Measurements from ENCODE around the gene PCDHGB3.

DNA sequence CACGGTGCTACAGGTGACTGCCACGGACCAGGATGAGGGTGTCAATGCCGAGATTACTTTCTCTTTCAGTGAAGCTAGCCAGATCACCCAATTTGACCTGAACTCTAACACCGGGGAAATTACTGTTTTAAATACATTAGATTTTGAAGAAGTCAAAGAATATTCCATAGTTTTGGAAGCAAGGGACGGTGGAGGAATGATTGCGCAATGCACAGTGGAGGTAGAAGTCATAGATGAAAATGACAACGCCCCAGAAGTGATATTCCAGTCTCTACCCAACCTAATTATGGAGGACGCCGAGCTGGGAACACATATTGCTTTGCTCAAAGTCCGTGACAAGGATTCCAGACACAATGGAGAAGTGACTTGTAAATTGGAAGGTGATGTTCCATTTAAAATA is 18.6 kb downstream of the PCDHGB3 start:
- TF ChIP-seq, protein P1, sequence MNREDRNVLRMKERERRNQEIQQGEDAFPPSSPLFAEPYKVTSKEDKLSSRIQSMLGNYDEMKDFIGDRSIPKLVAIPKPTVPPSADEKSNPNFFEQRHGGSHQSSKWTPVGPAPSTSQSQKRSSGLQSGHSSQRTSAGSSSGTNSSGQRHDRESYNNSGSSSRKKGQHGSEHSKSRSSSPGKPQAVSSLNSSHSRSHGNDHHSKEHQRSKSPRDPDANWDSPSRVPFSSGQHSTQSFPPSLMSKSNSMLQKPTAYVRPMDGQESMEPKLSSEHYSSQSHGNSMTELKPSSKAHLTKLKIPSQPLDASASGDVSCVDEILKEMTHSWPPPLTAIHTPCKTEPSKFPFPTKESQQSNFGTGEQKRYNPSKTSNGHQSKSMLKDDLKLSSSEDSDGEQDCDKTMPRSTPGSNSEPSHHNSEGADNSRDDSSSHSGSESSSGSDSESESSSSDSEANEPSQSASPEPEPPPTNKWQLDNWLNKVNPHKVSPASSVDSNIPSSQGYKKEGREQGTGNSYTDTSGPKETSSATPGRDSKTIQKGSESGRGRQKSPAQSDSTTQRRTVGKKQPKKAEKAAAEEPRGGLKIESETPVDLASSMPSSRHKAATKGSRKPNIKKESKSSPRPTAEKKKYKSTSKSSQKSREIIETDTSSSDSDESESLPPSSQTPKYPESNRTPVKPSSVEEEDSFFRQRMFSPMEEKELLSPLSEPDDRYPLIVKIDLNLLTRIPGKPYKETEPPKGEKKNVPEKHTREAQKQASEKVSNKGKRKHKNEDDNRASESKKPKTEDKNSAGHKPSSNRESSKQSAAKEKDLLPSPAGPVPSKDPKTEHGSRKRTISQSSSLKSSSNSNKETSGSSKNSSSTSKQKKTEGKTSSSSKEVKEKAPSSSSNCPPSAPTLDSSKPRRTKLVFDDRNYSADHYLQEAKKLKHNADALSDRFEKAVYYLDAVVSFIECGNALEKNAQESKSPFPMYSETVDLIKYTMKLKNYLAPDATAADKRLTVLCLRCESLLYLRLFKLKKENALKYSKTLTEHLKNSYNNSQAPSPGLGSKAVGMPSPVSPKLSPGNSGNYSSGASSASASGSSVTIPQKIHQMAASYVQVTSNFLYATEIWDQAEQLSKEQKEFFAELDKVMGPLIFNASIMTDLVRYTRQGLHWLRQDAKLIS (CRISPR knock-in tag; IDR thresholded peaks at IDR 0.05; ENCODE audit: borderline replicate concordance), result no peak
- TF ChIP-seq JUN (CRISPR knock-in tag; IDR thresholded peaks at IDR 0.05), result no peak
- no peak for TF ChIP-seq NR2C2 (CRISPR knock-in tag; IDR thresholded peaks at IDR 0.05)
- TF ChIP-seq, protein P2, sequence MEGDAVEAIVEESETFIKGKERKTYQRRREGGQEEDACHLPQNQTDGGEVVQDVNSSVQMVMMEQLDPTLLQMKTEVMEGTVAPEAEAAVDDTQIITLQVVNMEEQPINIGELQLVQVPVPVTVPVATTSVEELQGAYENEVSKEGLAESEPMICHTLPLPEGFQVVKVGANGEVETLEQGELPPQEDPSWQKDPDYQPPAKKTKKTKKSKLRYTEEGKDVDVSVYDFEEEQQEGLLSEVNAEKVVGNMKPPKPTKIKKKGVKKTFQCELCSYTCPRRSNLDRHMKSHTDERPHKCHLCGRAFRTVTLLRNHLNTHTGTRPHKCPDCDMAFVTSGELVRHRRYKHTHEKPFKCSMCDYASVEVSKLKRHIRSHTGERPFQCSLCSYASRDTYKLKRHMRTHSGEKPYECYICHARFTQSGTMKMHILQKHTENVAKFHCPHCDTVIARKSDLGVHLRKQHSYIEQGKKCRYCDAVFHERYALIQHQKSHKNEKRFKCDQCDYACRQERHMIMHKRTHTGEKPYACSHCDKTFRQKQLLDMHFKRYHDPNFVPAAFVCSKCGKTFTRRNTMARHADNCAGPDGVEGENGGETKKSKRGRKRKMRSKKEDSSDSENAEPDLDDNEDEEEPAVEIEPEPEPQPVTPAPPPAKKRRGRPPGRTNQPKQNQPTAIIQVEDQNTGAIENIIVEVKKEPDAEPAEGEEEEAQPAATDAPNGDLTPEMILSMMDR (IDR thresholded peaks at IDR 0.05), result no peak
- no peak for TF ChIP-seq TEAD1 (CRISPR knock-in tag; IDR thresholded peaks at IDR 0.05)
- TF ChIP-seq, protein P3, sequence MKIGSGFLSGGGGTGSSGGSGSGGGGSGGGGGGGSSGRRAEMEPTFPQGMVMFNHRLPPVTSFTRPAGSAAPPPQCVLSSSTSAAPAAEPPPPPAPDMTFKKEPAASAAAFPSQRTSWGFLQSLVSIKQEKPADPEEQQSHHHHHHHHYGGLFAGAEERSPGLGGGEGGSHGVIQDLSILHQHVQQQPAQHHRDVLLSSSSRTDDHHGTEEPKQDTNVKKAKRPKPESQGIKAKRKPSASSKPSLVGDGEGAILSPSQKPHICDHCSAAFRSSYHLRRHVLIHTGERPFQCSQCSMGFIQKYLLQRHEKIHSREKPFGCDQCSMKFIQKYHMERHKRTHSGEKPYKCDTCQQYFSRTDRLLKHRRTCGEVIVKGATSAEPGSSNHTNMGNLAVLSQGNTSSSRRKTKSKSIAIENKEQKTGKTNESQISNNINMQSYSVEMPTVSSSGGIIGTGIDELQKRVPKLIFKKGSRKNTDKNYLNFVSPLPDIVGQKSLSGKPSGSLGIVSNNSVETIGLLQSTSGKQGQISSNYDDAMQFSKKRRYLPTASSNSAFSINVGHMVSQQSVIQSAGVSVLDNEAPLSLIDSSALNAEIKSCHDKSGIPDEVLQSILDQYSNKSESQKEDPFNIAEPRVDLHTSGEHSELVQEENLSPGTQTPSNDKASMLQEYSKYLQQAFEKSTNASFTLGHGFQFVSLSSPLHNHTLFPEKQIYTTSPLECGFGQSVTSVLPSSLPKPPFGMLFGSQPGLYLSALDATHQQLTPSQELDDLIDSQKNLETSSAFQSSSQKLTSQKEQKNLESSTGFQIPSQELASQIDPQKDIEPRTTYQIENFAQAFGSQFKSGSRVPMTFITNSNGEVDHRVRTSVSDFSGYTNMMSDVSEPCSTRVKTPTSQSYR (CRISPR knock-in tag; IDR thresholded peaks at IDR 0.05), result no peak

All from WTC11 (cell line).